GM21723 (cell line): Measurements from ENCODE around the gene RCL1.
"Not testable (repeated sequence)": the region's sequence is repeated elsewhere in the genome, so short reads cannot be mapped to it uniquely, and the experiment has no call there.

ENCODE experiments used
- ATAC-seq: cut with Tn5 transposase; IDR thresholded peaks from one replicate; pipeline ENCODE4 v1.9.1; 2021; ENCODE audit warnings: mild to moderate bottlenecking, moderate library complexity; ENCODE audit not compliant: unreplicated experiment

Gene RCL1

DNA sequence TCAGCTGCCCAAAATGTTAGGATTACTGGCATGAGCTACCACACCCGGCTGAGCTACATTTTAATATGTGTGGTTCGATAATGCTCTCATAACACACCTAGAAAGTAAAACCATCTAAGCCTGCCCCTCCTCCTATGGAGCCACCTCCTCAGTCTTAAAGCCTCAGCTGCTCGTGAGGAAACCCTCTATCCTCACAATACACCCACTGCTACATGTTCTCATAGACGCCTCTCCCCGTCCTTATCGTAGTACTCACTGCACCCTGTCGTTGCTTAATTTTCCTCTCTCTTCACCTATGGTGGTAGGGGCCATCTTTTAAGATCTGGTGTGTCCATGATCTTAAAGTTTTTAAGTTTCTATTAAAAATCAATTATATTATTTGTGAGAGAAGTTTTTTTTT lies 72.9 kb downstream of the RCL1 start:
- ATAC-seq, result no peak

DNA sequence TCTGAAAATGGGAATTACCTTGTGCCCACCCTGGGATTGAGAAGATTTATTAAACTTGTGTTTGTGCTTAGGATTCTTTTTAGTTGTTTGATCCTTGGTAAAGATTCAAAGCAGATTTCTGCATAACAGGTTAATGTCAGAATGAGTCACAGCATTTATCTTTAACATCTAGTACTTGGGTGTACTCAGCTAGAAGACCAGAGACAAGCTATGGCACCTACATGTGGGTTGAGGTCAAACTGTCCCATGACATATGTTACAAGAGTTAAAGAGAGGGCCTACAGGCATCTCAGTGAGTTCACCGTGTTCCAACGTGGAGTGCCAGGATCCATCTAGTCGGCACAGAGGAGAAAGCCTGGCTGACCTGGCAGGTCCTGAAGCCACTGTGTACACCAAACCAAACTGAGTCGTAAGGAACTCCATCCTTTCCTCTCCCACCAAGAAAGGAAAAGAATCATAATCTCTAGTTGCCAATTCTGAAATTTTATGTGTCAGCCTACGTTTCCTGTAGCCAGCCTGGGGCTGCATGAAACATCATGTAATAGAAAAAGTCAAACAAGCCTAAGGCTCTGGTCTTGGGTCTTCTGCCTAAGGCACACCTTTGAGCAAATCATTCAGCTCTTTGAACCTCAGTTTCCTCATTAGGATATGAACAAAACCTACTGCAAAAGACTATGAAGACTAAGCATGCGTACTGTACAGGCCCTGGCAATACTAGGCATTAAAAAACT lies 73.7 kb downstream of the RCL1 start:
- no peak for ATAC-seq

DNA sequence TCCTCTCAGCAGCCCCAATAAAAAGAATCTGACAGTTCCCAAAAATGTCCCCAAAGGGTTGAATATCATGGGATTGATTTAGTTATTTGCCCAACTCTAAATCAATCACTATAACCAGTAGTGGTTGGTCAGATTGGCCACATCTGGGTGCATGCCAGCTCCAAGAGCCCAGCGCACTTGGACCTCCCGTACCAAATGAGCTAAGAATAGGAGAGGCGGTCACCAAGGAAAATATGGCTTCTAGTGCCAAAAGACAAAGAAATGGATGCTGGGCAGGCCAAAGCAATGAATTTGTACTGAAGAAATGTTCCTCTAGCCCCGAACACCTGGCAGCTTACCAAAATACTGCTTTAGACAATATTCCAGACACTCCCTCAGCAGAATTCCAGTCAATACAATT lies 80.3 kb downstream of the RCL1 start:
- ATAC-seq, result no peak

DNA sequence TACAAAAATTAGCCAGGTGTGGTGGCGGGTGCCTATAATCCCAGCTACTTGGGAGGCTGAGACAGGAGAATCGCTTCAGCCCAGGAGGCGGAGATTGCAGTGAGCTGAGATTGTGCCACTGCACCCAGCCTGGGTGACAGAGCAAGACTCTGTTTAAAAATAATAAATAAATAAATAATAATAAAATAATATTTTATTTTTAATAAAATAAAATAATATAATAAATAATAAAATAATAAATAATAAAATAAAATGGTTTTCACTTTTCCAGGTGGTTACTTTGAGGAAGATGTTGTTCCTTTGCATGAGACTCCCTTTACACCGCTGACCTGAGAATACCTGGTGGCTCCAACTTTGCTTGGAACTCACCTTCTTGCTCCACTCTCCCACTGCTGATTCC lies 82.8 kb downstream of the RCL1 start:
- ATAC-seq, result no peak

DNA sequence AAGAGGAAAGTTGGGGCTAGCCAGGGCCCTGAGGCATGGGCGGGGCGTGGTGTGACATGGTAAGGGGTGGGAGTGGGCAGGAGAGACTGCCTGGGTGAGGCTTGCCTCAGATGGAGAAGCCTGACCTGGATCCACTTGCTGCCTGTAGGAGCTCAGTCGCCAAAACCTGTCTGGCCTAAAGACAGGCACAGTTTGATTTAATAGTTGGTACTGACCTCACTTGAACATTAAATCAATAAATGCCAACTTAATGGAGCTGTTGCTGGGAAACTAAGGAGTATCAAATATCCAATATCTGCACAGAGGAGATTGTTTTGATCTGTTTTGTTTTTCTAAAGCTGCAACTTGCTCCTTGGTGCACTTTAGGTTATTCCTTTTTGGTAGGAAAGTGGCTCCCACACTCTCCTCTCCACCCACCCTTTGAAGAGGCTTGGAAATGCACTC lies 86.4 kb downstream of the RCL1 start:
- no peak for ATAC-seq

DNA sequence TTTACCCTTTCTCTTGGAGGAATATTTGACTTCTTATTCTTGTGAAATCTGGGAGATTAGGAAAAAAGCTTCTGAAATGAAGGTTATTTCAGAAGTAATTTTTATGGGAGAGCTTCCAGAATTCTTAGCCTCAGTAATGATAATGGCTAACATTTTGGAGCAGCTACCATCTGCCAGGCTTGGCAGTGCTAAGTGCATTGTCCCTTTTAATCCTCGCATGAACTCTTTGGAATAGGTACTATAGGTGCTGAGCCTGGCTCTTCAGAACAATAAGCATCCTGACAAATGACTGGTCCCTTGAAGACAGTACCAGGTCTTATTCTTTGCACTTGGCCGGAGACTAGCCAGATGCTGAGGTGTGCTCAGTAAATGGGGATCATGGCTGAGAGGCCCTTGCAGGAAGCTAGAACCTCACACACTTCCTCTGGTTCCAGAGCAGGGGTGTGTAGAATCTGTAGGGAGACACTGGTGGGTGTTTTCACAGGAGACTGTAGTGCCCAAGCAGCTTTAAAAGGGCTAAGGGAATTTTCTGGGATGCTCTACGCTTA lies 90.7 kb downstream of the RCL1 start:
- ATAC-seq, result no peak

DNA sequence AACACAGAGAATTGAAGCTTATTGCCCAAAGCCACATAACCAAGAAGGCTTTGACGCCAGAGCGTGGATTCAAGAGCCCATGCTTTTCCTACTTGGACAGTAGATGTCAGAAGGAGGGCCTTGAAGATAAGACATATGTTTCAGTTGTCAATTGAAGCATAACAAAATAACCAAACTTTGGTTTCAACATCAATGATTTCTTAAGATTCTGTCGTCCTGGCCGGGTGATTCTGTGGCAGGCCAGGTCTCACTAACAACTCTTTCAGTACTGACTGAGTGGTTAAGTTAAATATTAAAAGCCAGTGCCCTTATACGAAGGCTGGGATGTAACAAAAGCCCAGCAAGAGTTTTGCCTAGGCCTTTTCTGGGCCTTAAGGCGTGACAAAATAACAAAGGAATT lies 94.0 kb downstream of the RCL1 start:
- ATAC-seq, result peak; percentile 94

DNA sequence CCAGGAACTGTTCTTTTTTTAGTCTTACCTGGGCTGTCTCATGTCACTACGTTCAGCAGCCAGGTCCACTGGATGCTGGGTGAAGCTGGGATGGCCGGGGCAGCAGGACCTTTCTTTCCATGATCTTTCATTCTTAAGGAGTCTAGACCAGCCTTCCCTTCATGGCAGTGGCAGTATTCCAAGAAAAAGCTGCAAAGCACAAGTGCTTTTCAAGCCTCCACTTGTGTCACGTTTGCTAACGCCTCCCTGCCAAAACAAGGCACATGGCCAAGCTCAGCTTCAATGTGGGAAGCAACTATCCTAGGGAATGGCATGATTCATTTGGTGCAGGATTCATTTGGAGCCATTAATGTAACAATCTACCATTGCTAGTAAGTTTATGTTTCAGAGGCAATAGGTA lies 94.8 kb downstream of the RCL1 start:
- ATAC-seq, result no peak

DNA sequence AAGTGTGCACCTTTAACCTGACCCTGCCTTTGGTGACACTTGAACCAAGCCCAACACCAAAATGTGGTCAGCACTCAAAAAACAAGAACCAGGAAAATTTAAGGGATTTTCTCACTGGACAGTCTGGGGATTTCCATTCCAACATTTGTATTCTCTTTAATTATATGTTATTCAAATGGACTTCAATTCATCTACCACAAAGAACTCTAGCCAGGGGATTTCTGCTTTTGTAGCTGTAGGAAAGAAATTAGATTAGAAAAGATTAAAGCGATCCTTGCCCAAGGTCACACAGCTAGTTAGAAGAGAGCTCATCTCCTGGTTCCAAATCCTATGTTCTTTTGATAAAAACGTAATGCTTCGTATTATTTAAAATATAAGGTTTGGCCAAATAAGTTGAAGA lies 97.5 kb downstream of the RCL1 start:
- ATAC-seq, result no peak

DNA sequence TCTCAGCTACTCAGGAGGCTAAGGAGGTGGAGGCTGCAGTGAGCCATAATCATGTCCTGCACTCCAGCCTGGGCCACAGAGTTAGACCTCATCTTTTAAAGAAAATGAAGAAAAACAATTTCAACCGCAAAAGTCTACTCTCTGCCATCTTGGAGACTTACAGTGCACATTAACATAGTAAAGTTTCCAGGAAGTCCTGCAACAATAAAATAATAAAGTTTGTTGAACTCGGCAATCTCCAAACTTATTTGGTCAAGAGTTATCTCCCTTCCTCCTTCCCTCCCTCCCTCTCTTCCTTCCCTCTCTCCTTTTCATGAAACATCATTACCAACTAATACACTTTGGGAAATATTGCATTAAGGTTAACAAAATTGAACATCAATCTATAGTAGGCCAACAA lies 98.2 kb downstream of the RCL1 start:
- no peak for ATAC-seq

DNA sequence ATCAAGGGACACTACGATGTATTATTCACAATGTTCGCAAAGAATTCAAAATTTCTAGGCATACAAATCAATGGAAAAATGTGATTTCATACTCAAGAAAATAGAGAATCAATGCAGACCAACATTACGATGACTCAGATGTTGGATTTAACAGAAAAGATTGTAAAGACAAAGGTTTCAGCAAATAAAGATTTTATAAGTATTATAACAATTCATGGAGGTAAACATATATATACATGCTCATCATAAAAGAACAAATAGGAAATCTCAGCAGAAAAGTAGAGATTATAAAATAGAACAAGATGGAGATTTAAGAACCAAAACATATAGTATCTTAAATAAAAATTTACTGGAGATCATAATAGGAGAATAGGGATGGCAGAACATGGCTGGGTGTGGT lies 98.9 kb downstream of the RCL1 start:
- ATAC-seq, result no peak

DNA sequence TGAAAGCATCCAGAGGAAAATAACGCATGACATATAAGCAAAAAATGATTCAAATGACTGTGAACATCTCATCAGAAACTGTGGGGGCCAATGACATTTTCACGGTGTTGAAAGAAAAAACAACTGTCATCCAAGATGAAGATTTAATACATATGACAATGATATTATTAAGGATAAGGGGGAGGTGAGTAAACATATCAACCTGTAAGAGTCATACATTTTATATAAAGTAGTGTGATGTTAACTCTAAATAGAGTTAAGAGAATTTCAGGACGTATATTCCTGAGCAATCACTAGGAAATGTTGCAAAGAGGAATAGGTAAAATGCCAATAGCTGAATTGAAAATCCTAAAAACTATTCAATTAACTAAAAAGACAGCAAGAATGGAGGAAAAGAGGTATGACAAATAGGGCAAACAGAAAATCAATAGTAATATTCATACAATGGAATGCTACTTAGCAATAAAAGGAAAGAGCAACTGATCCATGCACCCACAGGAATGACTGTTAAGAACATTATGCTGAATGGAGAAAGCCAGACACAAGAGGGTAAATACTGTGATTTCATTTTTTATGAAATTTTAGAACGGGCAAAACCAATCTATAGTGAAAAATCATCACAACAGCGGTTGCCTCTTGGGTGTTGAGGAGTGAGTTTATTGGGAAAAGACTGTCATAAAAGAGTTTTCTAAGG lies 99.9 kb downstream of the RCL1 start:
- no peak for ATAC-seq

DNA sequence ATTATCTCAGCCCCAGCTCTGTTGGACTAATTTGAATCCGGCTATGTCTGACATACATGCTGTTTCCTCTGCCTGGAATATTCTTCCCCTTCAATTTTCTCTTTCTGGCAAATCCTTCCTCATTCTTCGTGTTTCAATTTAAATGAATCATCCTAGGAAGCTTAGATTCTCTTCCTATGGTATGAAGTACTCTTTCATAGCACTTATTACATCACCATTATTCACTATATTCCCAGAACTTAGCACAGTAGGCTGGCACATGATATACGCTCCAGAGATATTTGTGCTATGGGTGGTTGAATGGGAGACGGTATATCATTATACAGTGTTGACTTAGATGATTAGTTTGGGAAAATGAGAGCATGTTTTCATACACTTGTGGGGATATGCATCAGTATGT lies 101.3 kb downstream of the RCL1 start:
- no peak for ATAC-seq

DNA sequence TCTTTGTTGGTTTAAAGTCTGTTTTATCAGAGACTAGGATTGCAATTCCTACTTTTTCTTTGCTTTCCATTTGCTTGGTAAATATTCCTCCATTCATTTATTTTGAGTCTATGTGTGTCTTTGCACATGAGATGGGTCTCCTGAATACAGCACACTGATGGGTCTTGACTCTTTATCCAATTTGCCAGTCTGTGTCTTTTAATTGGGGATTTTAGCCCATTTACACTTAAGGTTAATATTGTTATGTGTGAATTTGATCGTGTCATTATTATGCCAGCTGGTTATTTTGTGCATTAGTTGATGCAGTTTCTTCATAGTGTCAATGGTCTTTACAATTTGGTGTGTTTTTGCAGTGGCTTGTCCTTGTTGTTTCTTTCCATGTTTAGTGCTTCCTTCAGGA lies 107.1 kb downstream of the RCL1 start:
- ATAC-seq, result not testable (repeated sequence)

DNA sequence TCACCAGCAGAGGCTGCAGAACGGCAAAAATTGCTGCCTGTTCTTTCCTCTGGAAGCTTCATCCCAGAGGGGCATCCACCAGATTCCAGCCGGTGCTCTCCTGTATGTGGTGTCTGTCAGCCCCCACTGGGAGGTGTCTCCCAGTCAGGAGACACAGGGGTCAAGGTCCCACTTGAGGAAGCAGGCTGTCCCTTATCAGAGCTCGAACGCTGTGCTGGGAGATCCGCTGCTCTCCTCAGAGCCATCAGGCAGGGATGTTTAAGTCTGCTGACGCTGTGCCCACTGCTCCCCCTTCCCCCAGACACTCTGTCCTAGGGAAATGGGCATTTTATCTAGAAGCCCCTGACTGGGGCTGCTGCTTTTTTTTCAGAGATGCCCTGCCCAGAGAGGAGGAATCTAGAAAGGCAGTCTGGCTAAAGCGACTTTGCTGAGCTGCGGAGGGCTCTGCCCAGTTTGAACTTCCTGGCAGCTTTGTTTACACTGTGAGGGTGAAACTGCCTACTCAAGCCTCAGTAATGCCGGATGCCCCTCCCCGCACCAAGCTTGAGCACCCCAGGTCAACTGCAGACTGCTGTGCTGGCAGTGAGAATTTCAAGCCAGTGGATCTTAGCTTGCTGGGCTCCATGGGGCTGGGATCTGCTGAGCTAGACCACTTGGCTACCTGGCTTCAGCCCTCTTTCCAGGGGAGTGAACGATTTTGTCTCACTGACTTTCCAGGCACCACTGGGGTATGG lies 108.8 kb downstream of the RCL1 start:
- ATAC-seq, result not testable (repeated sequence)

DNA sequence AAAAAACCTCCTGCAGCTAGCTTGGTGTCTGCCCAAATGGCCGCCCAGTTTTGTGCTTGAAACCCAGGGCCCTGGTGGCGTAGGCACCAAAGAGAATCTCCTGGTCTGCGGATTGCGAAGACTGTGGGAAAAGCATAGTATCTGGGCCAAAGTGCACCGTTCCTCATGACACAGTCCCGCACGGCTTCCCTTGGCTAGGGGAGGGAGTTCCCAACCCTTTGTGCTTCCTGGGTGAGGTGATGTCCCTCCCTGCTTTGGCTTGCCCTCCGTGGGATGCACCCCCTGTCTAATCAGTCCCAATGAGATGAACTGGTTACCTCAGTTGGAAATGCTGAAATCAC lies 109.4 kb downstream of the RCL1 start:
- no peak for ATAC-seq

DNA sequence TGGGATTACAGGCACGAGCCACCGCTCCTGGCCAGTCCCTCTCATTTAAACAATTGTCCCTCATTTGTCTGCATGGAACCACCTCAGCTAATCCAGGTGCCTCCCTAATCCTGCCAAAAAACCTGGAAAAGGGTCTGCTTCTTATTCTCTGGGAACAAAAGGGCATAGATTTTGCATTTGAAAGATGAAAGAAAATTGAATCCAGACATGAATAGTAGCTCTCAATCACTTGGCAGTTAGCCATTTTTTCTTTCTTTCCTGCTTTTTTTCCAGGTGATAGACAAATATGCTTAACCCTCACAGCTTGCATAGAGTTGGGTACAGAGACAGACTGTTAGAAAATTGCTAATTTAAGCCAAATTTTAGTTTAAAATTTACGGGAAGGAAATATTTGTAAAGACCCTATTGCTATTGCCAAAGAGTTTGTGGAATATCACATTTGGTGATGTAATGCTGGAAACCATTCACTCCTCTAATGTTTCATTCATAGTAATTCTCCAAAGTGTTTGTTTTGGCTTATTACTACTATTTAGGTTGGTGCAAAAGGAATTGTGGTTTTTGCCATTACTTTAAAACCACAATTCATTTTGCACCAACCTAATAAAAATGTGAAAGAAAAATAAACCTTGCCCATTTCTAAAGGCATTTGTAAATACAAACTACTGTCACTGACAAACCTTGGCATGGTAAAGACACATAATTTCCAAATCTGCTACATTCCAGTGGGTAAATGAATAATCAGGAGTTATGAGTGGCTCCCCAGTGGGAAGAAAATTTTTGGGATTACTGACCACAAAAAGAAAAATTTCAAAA lies 111.8 kb downstream of the RCL1 start:
- ATAC-seq, result no peak

DNA sequence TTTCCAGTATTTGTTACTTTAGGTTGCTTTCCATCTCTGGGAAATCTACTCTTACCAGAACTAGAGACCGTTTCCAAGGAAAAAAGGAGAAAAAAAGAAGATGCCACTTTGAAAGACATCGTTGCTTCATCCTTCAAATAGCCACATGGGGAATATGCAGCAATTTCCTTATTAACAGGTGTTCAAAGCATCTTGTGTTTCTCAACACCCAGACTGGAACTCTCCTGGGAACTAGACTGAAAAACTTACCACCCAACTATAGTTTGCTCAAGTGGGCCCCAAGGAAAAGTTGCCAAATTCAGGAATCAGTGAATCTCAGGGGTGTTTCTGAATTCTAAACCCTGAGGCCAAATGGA lies 112.4 kb downstream of the RCL1 start:
- no peak for ATAC-seq
